HPDE6-E6E7 (cell line): Measurements from ENCODE around the gene USF2.
A peak's percentile ranks its signal among the peaks of the same experiment; 100 is the strongest.

Experiments used
- DNase-seq: peaks from one replicate; pipeline ENCODE4 v3.0.0; 2011; ENCODE audit warnings: missing footprints; ENCODE audit errors: extremely low spot score

USF2 gene

DNA sequence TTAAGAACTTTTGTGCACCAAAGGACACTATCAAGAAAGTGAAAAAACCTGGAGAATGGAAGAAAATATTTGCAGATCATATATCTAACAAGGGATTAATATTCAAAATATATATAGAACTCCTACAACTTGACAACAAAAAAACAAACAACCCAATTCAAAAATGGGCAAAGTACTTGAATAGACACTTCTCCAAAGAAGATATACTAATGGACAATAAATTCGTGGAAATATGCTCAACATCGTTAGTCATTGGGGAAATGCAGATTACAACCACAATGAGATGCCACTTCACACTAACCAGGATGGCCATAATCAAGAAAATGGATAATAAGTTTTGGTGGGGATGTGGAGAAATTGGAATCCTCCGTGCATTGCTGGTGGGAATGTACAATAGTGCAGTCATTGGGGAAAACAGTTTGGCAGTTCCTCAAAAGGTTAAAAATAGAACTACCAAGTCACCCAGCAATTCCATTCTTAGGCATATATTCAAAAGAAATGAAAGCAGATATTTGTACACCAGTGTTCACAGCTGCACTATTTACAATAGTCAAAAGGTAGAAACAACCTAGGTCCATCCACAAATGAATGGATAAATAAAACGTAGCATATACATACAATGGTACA is 22.2 kb upstream of the USF2 start:
- no peak for DNase-seq

DNA sequence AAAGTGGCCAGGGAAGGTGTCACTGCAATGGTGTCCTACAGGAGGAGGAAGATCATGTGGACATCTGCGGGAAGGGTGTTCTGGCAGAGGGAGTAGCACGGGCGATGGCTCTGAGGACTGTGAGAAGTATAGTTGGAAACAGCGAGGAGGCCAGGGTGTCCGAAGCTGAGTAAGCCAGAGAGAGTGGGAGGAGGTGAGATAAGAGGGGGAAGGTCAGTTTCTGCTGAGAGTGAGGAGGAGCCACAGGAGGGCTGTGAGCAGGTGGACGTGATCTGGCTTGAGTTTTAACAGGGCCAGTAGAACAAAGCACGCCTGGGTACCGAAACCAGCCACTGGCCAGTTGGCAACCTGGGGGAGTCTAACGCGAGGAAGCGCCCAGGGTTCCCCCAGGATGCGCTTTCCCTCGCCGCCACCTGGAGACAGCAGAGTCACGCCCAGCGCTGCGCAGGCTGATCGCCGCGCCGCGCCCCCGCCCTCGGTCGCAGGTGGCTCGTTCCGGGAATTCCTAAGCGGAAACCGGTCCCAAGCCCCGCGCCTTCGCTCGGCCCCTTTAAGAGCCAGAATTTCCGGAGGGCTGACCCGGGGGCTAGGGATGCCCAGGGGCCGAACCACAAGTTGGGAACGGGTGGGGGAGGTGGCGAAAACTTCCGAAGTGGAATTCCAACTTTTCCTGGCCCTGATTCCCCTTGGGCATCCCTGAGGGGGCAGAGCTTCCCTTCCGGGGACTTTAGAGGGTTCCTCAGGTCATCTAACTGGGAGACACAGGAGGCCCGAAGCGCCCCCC is 21.0 kb upstream of the USF2 start:
- DNase-seq: peak; percentile 77

DNA sequence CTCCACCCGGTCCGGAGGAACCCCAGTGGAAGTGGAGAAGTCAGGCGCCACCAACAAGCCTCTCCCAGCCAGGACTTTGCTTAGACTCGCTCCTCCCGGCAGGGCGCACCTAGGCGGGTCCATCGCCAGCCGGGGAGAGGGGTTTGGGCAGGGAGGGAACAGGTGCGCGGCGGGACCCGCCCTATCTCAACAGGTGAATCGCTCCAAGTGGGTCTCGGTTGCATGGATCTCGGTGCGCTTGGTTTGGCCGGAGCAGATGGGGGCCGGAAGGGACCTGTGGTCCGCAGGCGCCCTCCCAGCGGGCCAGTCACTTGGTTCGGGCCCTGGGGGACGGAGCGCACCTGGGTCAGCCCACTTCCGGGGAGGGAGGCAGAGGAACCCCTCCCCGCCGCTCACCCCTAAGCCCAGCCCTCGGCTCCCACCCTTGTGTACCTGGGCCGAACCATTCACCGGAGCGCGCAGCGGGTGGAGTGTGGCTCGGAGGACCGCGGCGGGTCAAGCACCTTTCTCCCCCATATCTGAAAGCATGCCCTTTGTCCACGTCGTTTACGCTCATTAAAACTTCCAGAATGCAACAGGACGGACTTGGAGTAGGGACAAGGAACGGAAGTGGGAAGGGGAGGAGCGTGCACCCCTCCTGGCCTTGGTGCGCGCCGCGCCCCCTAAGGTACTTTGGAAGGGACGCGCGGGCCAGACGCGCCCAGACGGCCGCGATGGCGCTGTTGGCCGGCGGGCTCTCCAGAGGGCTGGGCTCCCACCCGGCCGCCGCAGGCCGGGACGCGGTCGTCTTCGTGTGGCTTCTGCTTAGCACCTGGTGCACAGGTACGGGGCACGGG is 20.2 kb upstream of the USF2 start, which contains the start of gene LSR:
Gene LSR (plus strand): TSS at position 693 of the 836 bp plus-strand sequence. CDS start 21 bp downstream, at position 714.
- peak; percentile 97 for DNase-seq

DNA sequence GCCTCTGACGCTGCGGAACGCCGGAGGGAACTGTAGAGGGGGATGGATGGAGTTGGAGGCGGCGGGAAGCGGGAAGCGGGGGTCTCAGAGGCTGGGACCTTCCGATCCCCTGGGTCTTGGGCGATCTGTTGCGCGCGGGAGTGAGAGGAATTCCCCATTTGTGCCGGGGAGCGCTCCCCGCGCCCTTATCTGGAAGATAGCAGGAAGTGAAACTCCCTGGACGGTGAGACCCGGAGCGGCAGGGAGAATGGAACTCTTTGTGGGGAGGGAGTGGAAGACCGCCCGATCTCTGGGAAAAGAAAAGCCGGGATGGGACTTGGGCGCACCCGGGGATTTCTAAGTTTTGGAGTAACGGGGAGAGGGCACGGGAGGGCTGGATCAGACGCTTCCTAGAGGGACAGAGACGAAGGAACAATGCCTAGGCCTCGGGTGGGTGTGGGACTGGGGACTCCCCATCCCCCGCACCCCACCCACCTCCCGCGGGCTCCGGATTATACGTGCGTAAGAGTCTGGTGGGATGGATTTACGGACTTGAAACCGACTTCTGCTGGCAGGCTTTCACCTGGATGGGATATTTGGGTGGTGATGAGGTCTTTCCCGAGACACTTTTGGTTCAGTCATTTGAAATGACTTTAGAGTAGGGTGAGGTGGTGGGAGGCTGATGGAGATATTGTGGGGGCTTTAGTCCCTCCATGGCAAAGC is 19.5 kb upstream of the USF2 start:
- no peak for DNase-seq

DNA sequence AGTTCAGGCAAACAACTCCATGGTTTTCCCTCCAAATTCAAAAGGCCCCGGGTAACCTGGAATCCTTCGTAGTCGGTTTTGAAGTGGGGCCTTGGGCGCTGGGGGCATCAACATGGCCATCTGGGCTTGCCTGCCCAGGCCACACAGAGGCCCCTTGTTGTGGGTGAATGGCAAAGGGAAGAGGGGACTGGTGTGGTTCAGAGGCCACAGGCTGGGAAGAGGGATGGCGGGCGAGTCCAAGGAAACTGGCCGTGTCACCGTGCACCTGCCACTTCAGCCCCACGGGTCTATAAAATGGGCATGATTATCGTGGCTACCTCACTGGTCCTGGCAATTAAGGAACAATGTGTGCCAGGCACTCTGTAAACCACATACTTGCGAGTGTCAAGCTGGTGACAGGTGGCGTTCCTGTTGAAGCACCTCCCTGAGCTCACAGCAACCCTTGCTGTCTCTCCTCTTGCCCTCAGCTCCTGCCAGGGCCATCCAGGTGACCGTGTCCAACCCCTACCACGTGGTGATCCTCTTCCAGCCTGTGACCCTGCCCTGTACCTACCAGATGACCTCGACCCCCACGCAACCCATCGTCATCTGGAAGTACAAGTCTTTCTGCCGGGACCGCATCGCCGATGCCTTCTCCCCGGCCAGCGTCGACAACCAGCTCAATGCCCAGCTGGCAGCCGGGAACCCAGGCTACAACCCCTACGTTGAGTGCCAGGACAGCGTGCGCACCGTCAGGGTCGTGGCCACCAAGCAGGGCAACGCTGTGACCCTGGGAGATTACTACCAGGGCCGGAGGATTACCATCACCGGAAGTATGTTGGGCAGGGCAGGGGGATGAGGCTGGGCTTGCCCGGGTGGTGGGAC is 18.7 kb upstream of the USF2 start:
- DNase-seq: no peak

GRCh38 chr19:35251456-35251855 is 17.3 kb upstream of the USF2 start:
- DNase-seq: no peak

DNA sequence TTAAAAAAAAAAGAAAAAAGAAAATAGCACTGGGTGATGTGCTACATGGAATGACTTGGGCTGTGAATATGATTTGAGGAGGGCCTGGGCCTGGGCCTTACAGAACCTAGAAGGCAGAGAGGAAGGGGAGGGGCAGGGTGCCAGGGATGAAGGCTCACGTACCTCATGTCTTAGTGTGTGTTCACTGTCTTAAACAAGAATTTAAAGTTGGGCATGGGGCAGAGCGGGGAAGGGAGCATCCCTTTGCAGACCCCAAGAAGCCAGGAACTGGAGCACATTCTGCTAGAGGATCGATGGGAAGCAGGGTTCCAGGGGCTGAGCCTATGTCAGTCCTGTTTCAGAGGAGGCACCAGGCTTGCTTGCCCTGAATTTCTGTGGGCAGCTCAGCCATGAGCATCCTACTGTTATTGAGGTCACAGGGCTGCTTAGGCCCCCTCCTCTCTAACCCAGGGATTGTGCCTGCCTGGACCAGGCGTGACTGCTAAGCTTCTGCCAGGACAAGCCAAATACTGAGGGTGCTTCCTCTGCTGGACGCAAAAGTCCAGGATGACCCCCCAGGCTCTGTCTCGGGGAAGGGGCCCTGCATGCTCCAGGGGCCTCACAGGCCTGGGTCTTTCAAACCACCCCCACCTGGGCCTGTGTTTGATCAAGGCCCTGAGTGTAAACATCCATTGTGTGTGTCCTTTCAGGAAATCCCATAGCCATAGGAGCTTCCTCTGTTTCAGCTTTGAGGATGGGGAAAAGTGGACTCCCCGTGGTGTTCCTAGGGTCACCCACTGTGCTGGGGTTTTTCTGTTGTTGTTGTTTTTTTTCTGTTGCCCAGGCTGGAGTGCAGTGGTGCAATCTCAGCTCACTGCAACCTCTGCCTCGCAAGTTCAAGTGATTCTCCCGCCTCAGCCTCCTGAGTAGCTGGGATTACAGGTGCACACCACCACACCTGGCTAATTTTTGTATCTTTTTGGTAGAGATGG is 15.2 kb upstream of the USF2 start:
- no peak for DNase-seq

DNA sequence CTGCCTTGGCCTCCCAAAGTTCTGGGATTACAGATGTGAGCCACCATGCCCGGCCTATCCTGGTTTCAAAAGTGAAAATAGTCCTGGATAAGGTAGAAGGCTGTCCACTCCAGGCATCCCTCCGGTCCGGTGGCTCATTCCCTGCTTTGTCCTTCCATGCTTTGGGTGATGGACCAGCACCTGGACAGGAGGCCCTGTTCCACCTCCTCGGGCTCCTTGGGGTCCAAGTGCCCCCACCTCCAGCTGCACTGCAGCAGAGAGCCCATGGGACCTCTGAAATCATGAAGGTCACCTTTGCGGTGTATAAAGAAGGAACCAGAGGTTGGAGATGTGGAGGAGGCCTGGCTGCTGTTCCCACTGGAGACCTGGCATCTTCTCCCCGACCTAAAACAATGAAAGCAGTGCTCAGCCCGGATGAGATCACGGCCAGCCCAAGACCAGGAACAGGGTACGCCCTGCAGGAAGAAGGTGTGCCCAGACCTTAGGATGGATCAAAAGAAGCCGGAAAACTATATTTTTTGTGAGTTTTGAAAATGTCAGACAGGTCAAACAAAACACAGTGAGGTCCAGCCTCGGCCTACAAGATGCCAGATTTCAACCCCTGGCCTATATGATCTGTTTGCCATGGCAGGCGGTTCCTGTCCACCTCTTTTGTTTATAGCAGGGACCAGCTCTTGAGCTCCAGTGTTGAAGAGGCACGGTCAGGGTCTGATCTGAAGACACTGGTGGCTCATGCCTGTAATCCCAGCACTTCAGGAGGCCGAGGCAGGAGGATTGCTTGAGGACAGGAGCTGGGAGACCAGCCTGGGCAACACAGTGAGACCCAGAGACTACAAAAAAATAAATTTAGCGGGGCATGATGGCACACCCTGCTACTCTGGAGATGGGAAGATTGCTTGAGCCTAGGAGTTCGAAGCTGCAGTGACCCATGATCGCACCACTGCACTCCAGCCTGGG is 14.1 kb upstream of the USF2 start:
- no peak for DNase-seq

DNA sequence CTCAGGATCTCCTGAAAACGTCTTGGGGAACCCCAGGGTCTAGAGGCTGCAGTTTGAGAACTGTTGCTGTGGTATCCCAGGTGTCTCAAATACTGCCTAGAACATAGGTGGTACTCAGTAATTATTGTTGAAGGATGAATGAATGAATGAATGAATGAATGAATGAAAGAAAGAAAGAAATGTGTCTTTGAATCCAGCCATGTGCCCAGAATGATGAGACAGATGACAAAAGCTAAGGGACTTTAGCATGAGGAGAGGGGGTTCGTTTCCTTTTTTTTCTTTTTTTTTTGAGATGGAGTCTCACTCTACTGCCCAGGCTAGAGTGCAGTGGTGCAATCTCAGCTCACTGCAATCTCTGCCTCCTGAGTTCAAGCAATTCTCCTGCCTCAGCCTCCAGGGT is 12.2 kb upstream of the USF2 start:
- no peak for DNase-seq

DNA sequence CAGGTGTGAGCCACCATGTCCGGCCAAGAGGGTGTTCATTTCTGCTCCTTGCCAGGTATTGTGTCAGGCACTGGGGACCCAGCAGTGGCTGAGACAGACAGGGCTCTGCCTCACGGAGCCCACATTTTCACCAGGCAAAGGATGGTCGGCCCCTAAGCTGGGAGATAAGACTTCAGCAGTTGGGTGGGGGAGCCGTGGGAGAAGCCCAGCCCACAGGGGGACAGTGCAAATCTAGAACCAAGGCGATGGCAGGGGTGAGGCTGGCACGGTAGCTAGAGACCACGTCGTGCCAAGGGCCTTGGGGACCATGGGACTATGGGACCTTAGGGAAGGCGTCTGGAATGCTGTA is 11.7 kb upstream of the USF2 start:
- no peak for DNase-seq

DNA sequence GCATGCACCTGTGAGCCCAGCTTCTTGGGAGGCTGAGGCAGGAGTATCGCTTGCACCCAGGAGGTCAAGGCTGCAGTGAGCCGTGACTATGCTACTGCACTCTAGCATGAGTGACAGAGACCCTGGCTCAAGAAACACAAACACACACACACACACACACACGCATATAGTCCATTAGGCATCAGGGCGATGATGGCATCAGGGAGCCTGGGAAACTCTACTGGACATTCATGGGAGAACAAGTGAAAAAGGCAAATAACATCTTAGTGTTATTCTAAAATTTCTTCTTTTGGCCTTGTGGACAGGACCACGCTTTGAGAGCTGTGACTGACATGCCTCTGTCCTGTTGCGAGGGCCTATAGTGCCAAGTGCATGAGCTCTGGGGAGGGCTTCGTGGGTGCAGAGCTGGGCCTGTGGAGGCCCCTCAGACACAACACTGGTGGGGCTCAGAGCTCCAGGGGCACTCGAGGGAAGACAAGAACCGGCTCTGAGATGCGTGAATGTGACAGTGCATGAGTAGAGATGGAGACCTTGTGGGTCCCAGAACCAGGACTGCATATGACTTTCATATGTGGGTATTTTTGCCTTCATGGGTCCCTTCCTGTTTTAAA is 8.0 kb upstream of the USF2 start:
- no peak for DNase-seq

DNA sequence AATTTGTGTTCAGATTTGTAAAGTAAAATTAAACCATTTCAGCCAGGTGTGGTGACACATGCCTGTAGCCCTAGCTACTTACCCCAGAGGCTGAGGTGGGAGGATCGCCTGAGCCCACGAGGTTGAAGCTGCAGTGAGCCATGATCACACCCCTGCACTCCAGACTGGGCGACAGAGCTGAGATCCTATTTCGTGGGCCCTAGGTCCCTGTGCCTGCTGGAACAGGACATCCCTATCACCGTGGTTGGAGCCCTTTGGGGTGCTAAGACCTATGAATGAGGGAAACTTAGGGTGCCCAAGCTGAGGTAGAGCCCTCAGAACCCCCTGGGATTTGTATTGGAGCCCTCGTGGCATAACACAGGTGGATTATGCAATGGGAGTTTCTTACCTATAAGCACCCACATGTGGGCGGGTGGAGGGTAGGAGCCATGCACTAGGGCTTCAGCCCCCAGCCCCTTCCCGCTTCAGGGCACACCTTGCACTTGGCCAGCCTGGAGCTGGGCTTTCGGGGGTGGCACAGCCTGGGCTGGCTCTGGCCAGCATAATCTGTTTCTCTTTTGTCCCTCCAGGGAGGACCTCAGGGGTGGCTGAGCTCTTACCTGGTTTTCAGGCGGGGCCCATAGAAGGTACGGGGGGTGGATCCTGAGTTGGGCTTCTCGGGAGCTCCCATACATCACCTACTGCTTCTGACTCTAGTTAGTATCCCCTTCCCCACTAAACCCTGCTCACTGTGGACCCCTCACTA is 7.2 kb upstream of the USF2 start:
- no peak for DNase-seq

GRCh38 chr19:35262101-35262761 is 6.5 kb upstream of the USF2 start:
- no peak for DNase-seq

DNA sequence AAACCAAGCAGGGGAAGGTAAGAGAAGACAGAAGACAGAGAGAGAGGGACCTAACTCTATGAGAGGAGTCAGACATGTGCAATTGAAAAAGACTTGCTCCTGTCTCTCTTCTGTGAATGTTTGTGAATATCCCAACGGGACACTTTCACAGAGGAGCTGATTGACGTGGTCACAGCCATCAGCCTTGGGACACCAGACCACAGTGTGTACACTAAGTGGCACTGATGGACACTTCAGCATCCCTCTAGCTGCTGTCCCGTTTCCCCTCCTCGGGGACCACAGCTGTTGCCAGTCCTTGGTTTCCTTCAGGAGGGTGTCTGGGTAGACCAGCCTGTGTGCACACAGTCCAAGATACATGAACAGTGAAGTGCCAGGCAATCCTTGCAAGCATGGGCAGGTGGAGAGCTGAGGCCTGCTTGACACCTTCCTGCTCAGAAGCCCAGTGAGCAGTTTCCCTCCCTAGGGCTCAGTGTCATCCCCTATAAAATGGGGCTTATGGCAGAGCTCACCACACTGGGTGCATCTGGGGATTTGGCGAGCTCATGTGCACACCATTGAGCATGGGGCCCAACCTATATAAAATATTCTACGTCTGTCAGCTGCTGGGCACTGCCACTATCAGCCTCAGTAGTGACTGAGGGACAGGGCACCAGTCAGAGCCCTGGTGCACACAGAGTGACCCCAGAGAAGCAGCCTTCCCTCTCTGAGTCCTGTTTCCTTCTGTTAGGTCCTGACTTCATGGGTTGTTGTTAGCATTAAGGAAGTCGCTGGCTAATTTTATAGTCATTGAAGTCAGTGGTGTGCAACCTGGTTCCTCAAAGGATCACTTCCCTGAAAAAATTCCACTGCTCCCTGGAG is 4.3 kb upstream of the USF2 start:
- DNase-seq: no peak

GRCh38 chr19:35265126-35265899 is 3.4 kb upstream of the USF2 start:
- DNase-seq: no peak
